AG10803 (cell line): ENCODE results near the gene MB.

Experiments
- DNase-seq: peaks from one replicate; pipeline ENCODE4 v3.0.0; 2010; ENCODE audit warnings: low read depth
- H3K4me3 ChIP-seq: 2 replicates; pipeline ENCODE4 v1.5.1; 2011; ENCODE audit warnings: mild to moderate bottlenecking, low read length, control low read depth
- TF ChIP-seq, protein P1 (sequence below): conservative IDR thresholded peaks from 2 replicates; pipeline ENCODE4 v1.5.1; 2011; ENCODE audit warnings: mild to moderate bottlenecking, low read length, control low read depth, inconsistent platforms

MB gene

DNA sequence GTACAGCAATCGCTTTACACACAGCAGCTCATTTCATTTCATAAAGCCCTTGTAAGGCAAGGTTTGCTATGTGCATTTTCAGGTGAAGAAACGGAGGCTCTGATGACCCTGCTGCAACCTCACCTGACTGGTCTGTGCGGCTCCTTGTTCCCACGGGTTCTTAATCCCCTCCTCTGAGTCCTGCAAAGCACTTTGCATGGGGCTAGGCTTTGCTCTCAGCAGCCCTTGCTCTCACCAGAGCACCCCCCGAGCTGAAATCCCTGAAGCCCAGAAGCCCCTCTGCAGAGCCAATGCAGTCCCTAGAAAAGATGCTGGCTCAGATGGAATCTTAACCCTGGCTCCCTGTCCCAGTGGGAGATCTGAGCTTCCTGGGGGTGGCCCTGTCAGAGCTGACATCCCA lies 20.1 kb upstream of the MB start:
- TF ChIP-seq, protein P1, sequence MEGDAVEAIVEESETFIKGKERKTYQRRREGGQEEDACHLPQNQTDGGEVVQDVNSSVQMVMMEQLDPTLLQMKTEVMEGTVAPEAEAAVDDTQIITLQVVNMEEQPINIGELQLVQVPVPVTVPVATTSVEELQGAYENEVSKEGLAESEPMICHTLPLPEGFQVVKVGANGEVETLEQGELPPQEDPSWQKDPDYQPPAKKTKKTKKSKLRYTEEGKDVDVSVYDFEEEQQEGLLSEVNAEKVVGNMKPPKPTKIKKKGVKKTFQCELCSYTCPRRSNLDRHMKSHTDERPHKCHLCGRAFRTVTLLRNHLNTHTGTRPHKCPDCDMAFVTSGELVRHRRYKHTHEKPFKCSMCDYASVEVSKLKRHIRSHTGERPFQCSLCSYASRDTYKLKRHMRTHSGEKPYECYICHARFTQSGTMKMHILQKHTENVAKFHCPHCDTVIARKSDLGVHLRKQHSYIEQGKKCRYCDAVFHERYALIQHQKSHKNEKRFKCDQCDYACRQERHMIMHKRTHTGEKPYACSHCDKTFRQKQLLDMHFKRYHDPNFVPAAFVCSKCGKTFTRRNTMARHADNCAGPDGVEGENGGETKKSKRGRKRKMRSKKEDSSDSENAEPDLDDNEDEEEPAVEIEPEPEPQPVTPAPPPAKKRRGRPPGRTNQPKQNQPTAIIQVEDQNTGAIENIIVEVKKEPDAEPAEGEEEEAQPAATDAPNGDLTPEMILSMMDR: no peak
- no peak overlapping the region for H3K4me3 ChIP-seq
- DNase-seq: no peak

DNA sequence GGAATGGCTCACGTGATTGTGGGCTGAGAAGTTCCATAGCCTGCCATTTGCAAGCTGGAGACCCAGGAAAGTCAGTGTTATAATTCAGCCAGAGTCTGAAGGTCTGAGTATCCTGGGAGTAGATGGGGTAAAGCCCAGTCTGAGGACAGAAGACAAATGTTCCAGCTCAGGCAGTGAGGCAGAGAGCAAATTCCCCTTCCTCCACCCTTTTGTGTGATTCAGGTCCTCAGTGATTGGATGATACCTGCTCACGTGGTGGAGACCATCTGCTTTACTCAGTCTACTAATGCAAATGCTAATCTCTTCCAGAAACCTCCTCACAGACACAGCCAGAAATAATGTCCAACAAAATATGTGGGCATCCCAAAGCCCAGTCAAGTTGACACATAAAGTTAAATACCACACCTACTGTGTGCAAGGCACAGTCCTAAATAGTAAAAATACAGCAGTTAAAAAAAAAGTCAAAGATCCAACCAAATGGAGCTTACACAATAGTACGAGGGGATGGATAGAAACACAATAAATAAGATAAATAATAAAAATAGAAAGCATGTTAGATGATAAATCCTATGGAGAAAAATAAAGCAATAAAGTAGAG lies 17.9 kb upstream of the MB start:
- DNase-seq: no peak
- TF ChIP-seq, protein P1: no peak
- no peak overlapping the region for H3K4me3 ChIP-seq

DNA sequence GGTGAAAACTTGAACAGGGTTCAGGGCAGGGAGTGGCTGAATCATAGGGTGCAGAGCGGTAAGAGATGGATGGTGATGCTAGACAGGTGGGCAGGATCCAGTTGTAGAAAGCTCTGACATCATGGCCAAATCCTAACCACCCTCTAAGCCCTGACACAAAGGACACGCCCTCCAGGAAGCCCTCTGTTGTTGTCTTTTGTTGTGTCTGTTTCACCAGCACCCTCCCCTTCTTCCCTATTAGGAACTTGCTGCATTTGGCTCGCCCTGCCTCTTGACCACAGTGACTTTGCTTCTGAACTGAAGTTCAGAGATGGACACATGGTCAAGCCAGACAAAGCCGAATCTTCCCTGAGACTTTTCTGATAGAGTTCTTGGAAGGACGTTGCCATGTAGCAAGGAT lies 16.9 kb upstream of the MB start:
- DNase-seq: no peak
- no peak overlapping the region for H3K4me3 ChIP-seq
- TF ChIP-seq, protein P1: no peak

DNA sequence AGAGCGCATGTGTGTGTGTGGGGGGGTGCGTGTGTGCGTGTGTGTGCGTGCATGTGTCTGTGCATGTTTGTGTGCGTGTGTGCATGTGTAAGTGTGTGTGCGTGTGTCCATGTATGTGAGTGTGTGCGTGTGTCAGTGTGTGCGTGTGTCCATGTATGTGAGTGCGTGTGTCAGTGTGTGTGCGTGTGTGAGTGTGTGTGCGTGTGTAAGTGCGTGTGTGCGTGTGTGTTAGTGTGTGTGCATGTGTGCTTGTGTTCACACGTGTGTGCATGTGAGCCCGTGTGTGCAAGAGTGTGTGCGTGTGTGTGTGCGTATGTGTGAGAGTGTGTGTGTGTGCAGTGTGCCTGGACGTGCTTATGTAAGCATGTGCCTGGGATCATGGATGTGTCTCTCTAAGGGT lies 16.4 kb upstream of the MB start:
- no peak for DNase-seq
- no peak overlapping the region for H3K4me3 ChIP-seq
- TF ChIP-seq, protein P1: no peak

DNA sequence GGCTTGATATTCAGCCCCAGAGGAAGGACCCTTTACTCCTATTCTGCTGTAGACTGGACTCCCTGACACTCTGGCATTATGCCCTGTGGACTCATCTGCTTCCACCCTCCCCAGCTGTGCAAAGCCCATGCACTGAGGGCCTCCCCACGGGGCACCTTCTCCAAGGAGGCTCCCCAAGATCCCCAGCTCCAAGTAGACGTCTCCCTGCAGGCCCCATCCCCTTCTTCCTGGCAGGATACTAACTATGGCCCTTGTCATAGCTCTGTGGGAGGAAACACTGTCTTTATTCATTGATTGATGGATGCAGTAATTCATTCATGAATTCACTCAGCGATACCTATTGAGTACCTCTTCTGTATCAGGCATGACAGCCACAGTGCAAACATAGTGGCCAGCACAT lies 15.8 kb upstream of the MB start:
- DNase-seq: no peak
- no peak overlapping the region for H3K4me3 ChIP-seq
- TF ChIP-seq, protein P1: no peak

DNA sequence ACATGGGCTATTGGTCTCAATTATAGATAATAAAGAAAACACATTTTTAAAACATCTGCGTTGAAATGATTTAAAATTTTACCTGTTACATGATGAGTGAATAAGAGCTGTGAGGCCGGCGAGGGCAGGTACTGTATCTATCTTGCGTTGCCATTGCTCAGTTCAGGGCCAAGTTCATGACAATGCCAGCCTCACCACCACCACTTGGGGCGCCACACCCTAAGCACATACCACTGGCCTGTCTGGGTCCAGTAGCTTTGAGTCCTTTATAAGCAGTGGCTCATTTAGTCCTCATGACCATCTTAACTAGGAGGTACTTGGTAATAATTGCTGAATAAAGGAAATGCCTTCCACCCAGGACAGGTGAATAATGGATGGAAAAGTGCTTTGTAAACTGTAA lies 14.5 kb upstream of the MB start:
- peak; percentile 31 for DNase-seq

DNA sequence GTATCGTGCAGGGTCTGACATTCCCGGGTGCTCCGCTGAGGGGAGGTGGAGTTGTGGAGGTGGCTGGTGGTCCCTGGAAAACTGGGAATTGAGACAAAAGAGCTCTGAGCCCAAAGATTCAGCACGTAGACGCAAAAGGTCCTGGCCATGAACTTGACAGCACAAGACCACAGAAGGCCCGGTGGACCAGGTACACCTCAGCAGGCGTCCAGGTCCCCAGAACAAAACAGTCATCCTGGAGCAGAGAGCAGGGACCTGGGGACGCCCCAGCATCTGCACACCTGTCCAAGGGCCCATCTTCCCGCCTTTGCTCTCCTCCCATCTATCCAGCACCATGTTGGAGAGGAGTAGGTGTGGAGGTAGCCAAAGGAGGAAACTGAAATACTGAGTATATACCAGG lies 13.8 kb upstream of the MB start:
- no peak for DNase-seq
- TF ChIP-seq, protein P1: no peak
- H3K4me3 ChIP-seq: no peak overlapping the region

More for the DNA sequence above, 14.5 kb upstream of the MB start:
- no peak overlapping the region for H3K4me3 ChIP-seq
- TF ChIP-seq, protein P1: peak; percentile 48
